ENCODE measurements around the gene PTPRM. TPM values are rescaled to one million over a fixed set of nuclear protein-coding genes. Genes with fewer than 3 reads are reported as not detected.

Gene PTPRM
- total and polyA plus RNA-seq, 5 donors from 2014 or later: 1.1 to 4.6 (median 3.6) TPM

GRCh38 chr18:8176109-8176508 lies 609.0 kb downstream of the PTPRM start:
- ATAC-seq (ENCODE audit: low read depth in 2 of 2): no peak
- no peak overlapping the region for H3K4me3 Mint-ChIP-seq

GRCh38 chr18:8176554-8176953 lies 609.4 kb downstream of the PTPRM start:
- no peaks in the 10 kb centered on the region for H3K4me1 ChIP-seq (ENCODE audit: control insufficient read depth, insufficient read depth, low read length, poor library complexity, severe bottlenecking)
- H3K27ac ChIP-seq (ENCODE audit: insufficient read depth, low read length, poor library complexity, severe bottlenecking): no peak overlapping the region
- Mint-ChIP-seq H3K9me3 (peaks cover 0 to 6% (median 0%) of the 10 kb centered on the region in 7 donors), H3K4me3 (no peak overlapping the region), H3K27me3 (no peaks in the 10 kb centered on the region), H3K4me1 (no peaks in the 10 kb centered on the region), H3K27ac (no peak overlapping the region), H3K36me3 (peaks cover 3% of the 10 kb centered on the region)
- no peaks in the 10 kb centered on the region for H3K27me3 ChIP-seq (ENCODE audit: control insufficient read depth, insufficient read depth, low read length)
- H3K4me3 ChIP-seq (ENCODE audit: low read depth, low read length): no peak overlapping the region
- no peaks in the 10 kb centered on the region for H3K9me3 ChIP-seq (ENCODE audit: control insufficient read depth in 2 of 2, low read length in 2 of 2)
- ATAC-seq (ENCODE audit: low read depth in 2 of 2) (no peak), DNase-seq (no peak)
- H3K36me3 ChIP-seq (ENCODE audit: control insufficient read depth, insufficient read depth, low read length): no peaks in the 10 kb centered on the region

More at GRCh38 chr18:8176109-8176508, 609.0 kb downstream of the PTPRM start:
- Histone ChIP-seq H3K36me3 (ENCODE audit: control insufficient read depth, insufficient read depth, low read length) (no peaks in the 10 kb centered on the region), H3K4me1 (ENCODE audit: control insufficient read depth, insufficient read depth, low read length, poor library complexity, severe bottlenecking) (no peaks in the 10 kb centered on the region), H3K4me3 (ENCODE audit: low read depth, low read length) (no peak overlapping the region), H3K9me3 (ENCODE audit: control insufficient read depth in 2 of 2, low read length in 2 of 2) (no peaks in the 10 kb centered on the region), H3K27me3 (ENCODE audit: control insufficient read depth, insufficient read depth, low read length) (no peaks in the 10 kb centered on the region), H3K27ac (ENCODE audit: insufficient read depth, low read length, poor library complexity, severe bottlenecking) (no peak overlapping the region)
- H3K36me3 Mint-ChIP-seq: peaks cover 3% of the 10 kb centered on the region
- DNase-seq: no peak
- peaks cover 0 to 6% (median 0%) of the 10 kb centered on the region in 7 donors for H3K9me3 Mint-ChIP-seq
- no peaks in the 10 kb centered on the region for H3K4me1 Mint-ChIP-seq
- H3K27ac Mint-ChIP-seq: no peak overlapping the region
- H3K27me3 Mint-ChIP-seq: no peaks in the 10 kb centered on the region

- Mint-ChIP-seq H3K4me1 (no peaks in the 10 kb centered on the region), H3K9me3 (peaks cover 0 to 6% (median 0%) of the 10 kb centered on the region in 7 donors), H3K27ac (no peak overlapping the region), H3K27me3 (no peaks in the 10 kb centered on the region), H3K4me3 (no peak overlapping the region), H3K36me3 (peaks cover 3% of the 10 kb centered on the region)
- H3K27ac ChIP-seq (ENCODE audit: insufficient read depth, low read length, poor library complexity, severe bottlenecking): no peak overlapping the region
- H3K9me3 ChIP-seq (ENCODE audit: control insufficient read depth in 2 of 2, low read length in 2 of 2): no peaks in the 10 kb centered on the region
- DNase-seq (no peak), ATAC-seq (ENCODE audit: low read depth in 2 of 2) (no peak)
- no peaks in the 10 kb centered on the region for H3K36me3 ChIP-seq (ENCODE audit: control insufficient read depth, insufficient read depth, low read length)
- H3K27me3 ChIP-seq (ENCODE audit: control insufficient read depth, insufficient read depth, low read length): no peaks in the 10 kb centered on the region
- no peaks in the 10 kb centered on the region for H3K4me1 ChIP-seq (ENCODE audit: control insufficient read depth, insufficient read depth, low read length, poor library complexity, severe bottlenecking)
- H3K4me3 ChIP-seq (ENCODE audit: low read depth, low read length): no peak overlapping the region
Measured at GRCh38 chr18:8177330-8178016, 610.4 kb downstream of the PTPRM start.

GRCh38 chr18:8186413-8186812 lies 619.3 kb downstream of the PTPRM start:
- no peak overlapping the region for H3K27ac Mint-ChIP-seq

GRCh38 chr18:8188184-8188583 lies 621.1 kb downstream of the PTPRM start:
- ATAC-seq (ENCODE audit: low read depth in 2 of 2) (no peak), DNase-seq (no peak)
- Mint-ChIP-seq H3K9me3 (peaks cover 0 to 10% (median 0%) of the 10 kb centered on the region in 7 donors), H3K36me3 (no peaks in the 10 kb centered on the region), H3K27ac (no peak overlapping the region), H3K27me3 (no peaks in the 10 kb centered on the region), H3K4me1 (no peaks in the 10 kb centered on the region), H3K4me3 (no peak overlapping the region)
- no peak overlapping the region for H3K27ac ChIP-seq (ENCODE audit: insufficient read depth, low read length, poor library complexity, severe bottlenecking)
- H3K9me3 ChIP-seq (ENCODE audit: control insufficient read depth in 2 of 2, low read length in 2 of 2): no peaks in the 10 kb centered on the region
- no peaks in the 10 kb centered on the region for H3K27me3 ChIP-seq (ENCODE audit: control insufficient read depth, insufficient read depth, low read length)
- H3K4me3 ChIP-seq (ENCODE audit: low read depth, low read length): no peak overlapping the region
- H3K4me1 ChIP-seq (ENCODE audit: control insufficient read depth, insufficient read depth, low read length, poor library complexity, severe bottlenecking): no peaks in the 10 kb centered on the region
- no peaks in the 10 kb centered on the region for H3K36me3 ChIP-seq (ENCODE audit: control insufficient read depth, insufficient read depth, low read length)

More at GRCh38 chr18:8186413-8186812, 619.3 kb downstream of the PTPRM start:
- no peak for DNase-seq
- Histone ChIP-seq H3K27me3 (ENCODE audit: control insufficient read depth, insufficient read depth, low read length) (no peaks in the 10 kb centered on the region), H3K27ac (ENCODE audit: insufficient read depth, low read length, poor library complexity, severe bottlenecking) (no peak overlapping the region), H3K4me3 (ENCODE audit: low read depth, low read length) (no peak overlapping the region), H3K9me3 (ENCODE audit: control insufficient read depth in 2 of 2, low read length in 2 of 2) (no peaks in the 10 kb centered on the region), H3K36me3 (ENCODE audit: control insufficient read depth, insufficient read depth, low read length) (no peaks in the 10 kb centered on the region), H3K4me1 (ENCODE audit: control insufficient read depth, insufficient read depth, low read length, poor library complexity, severe bottlenecking) (no peaks in the 10 kb centered on the region)
- no peaks in the 10 kb centered on the region for H3K36me3 Mint-ChIP-seq
- peaks cover 0 to 10% (median 0%) of the 10 kb centered on the region in 7 donors for H3K9me3 Mint-ChIP-seq
- no peak overlapping the region for H3K4me3 Mint-ChIP-seq
- ATAC-seq (ENCODE audit: low read depth in 2 of 2): no peak
- H3K27me3 Mint-ChIP-seq: no peaks in the 10 kb centered on the region
- H3K4me1 Mint-ChIP-seq: no peaks in the 10 kb centered on the region

GRCh38 chr18:8190980-8191379 lies 623.9 kb downstream of the PTPRM start:
- DNase-seq (no peak), ATAC-seq (ENCODE audit: low read depth in 2 of 2) (no peak)
- H3K4me3 Mint-ChIP-seq: no peak overlapping the region
- Histone ChIP-seq H3K27me3 (ENCODE audit: control insufficient read depth, insufficient read depth, low read length) (no peaks in the 10 kb centered on the region), H3K27ac (ENCODE audit: insufficient read depth, low read length, poor library complexity, severe bottlenecking) (no peak overlapping the region), H3K4me1 (ENCODE audit: control insufficient read depth, insufficient read depth, low read length, poor library complexity, severe bottlenecking) (no peaks in the 10 kb centered on the region), H3K9me3 (ENCODE audit: control insufficient read depth in 2 of 2, low read length in 2 of 2) (no peaks in the 10 kb centered on the region), H3K36me3 (ENCODE audit: control insufficient read depth, insufficient read depth, low read length) (no peaks in the 10 kb centered on the region), H3K4me3 (ENCODE audit: low read depth, low read length) (no peak overlapping the region)
- H3K9me3 Mint-ChIP-seq: peaks cover 0 to 10% (median 0%) of the 10 kb centered on the region in 7 donors
- H3K36me3 Mint-ChIP-seq: no peaks in the 10 kb centered on the region
- no peaks in the 10 kb centered on the region for H3K4me1 Mint-ChIP-seq
- no peaks in the 10 kb centered on the region for H3K27me3 Mint-ChIP-seq
- peak overlapping the region in 1 of 3 donors; percentile 13 for H3K27ac Mint-ChIP-seq

- no peaks in the 10 kb centered on the region for H3K36me3 Mint-ChIP-seq
- DNase-seq: no peak
- no peak overlapping the region for H3K27ac Mint-ChIP-seq
- H3K27me3 ChIP-seq (ENCODE audit: control insufficient read depth, insufficient read depth, low read length): no peaks in the 10 kb centered on the region
- H3K4me1 Mint-ChIP-seq: no peaks in the 10 kb centered on the region
- no peak for ATAC-seq (ENCODE audit: low read depth in 2 of 2)
- no peak overlapping the region for H3K27ac ChIP-seq (ENCODE audit: insufficient read depth, low read length, poor library complexity, severe bottlenecking)
- H3K27me3 Mint-ChIP-seq: no peaks in the 10 kb centered on the region
- no peaks in the 10 kb centered on the region for H3K9me3 ChIP-seq (ENCODE audit: control insufficient read depth in 2 of 2, low read length in 2 of 2)
- H3K4me3 ChIP-seq (ENCODE audit: low read depth, low read length): no peak overlapping the region
- H3K9me3 Mint-ChIP-seq: peaks cover 0 to 5% (median 0%) of the 10 kb centered on the region in 7 donors
- no peaks in the 10 kb centered on the region for H3K36me3 ChIP-seq (ENCODE audit: control insufficient read depth, insufficient read depth, low read length)
- no peak overlapping the region for H3K4me3 Mint-ChIP-seq
- H3K4me1 ChIP-seq (ENCODE audit: control insufficient read depth, insufficient read depth, low read length, poor library complexity, severe bottlenecking): no peaks in the 10 kb centered on the region
Measured at GRCh38 chr18:8194431-8194830, 627.3 kb downstream of the PTPRM start.

- Histone ChIP-seq H3K4me3 (ENCODE audit: low read depth, low read length) (no peak overlapping the region), H3K36me3 (ENCODE audit: control insufficient read depth, insufficient read depth, low read length) (no peaks in the 10 kb centered on the region), H3K4me1 (ENCODE audit: control insufficient read depth, insufficient read depth, low read length, poor library complexity, severe bottlenecking) (no peaks in the 10 kb centered on the region), H3K27ac (ENCODE audit: insufficient read depth, low read length, poor library complexity, severe bottlenecking) (no peak overlapping the region), H3K27me3 (ENCODE audit: control insufficient read depth, insufficient read depth, low read length) (no peaks in the 10 kb centered on the region), H3K9me3 (ENCODE audit: control insufficient read depth in 2 of 2, low read length in 2 of 2) (no peaks in the 10 kb centered on the region)
- H3K36me3 Mint-ChIP-seq: no peaks in the 10 kb centered on the region
- H3K27me3 Mint-ChIP-seq: no peaks in the 10 kb centered on the region
- peaks cover 0 to 3% (median 0%) of the 10 kb centered on the region in 7 donors for H3K9me3 Mint-ChIP-seq
- no peak for DNase-seq
- no peak overlapping the region for H3K4me3 Mint-ChIP-seq
- no peaks in the 10 kb centered on the region for H3K4me1 Mint-ChIP-seq
- no peak overlapping the region for H3K27ac Mint-ChIP-seq
- ATAC-seq (ENCODE audit: low read depth in 2 of 2): no peak
Measured at GRCh38 chr18:8196238-8196637, 629.1 kb downstream of the PTPRM start.
